Measurements from ENCODE around the gene S1PR1. TPM values are rescaled to one million over a fixed set of nuclear protein-coding genes. Genes with fewer than 3 reads are reported as not detected.

S1PR1 gene
- total RNA-seq, 1 donor from 2014 or later = 54.9 TPM

DNA sequence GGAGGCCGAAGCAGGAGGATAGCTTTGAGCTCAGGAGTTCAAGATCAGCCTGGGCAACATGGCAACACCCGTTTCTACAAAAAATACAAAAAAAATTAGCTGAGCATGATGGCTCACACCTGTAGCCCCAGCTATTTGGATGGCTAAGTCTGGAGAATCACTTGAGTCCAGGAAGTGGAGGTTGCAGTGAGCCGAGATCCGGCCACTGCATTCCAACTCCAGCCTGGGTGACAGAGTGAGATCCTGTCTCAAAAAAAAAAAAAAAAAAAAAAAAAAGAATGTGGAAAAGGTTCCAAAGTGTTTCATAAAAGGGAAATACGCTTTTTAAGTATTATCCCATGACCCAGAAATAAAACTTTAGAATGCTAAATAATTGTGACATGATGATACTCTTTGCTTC, 8.0 kb downstream of the S1PR1 start:
- Histone ChIP-seq H3K4me1 (peaks cover 47% of the 10 kb centered on the region), H3K27ac (replicated peaks) (peak overlapping the region; percentile 51), H3K27me3 (ENCODE audit: low read depth) (no peaks in the 10 kb centered on the region), H3K36me3 (peaks cover 2% of the 10 kb centered on the region), H3K9me3 (replicated peaks) (no peaks in the 10 kb centered on the region), H3K4me3 (no peak overlapping the region)
- intact Hi-C loops (cut with micrococcal nuclease) = no loop called here
- TF ChIP-seq CTCF (IDR thresholded peaks at IDR 0.05; ENCODE audit: borderline replicate concordance) = no peak
- DNase-seq = no peak

GRCh38 chr1:101245246-101245927, 8.6 kb downstream of the S1PR1 start:
- intact Hi-C loops (cut with micrococcal nuclease) = no loop called here
- Histone ChIP-seq H3K4me3 (no peak overlapping the region), H3K27ac (replicated peaks) (peak overlapping the region; percentile 30), H3K36me3 (peaks cover 2% of the 10 kb centered on the region), H3K9me3 (replicated peaks) (no peaks in the 10 kb centered on the region), H3K27me3 (ENCODE audit: low read depth) (no peaks in the 10 kb centered on the region), H3K4me1 (peaks cover 45% of the 10 kb centered on the region)
- DNase-seq = no peak
- no peak for TF ChIP-seq CTCF (IDR thresholded peaks at IDR 0.05; ENCODE audit: borderline replicate concordance)

DNA sequence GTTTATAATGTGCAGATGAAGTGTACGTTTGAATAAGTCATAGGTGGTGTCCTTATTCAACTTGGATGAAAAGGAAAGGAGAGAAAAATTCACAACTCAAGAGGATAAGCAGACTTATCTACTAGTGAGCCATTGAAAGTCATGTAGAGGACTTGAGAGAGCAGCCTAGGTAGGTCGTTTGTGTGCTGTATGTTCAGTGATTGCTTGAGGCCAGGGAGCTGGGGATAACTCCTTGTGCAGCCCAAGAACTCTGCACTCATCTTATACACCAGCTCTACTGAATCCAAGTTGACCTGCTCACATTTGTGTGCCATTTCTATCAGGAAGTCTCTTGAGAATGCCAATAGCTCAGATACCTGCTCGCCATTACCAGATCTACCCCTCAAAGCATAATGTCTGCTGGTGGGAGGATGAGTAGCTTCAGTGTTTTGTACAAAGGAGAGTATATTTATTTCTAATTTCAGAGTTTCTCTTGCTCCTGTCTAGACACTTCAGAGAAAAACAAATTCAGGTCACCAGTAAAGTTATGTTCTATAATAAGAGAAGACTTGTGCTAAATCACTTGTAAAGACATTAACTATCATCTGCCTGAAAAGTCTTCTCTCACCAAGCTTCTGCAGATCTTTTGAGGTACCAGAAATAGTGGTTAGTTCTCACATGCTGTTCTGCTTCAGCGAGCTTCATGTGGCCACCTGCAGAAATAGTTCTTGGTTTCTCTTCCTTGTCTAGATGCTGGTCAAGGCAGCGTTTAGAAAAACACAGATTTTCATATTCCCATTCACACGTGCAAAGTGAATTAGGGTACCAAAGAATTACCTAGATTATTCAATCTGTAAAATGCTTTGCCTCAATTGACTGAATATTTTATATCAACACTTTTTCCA, 10.8 kb downstream of the S1PR1 start:
- Histone ChIP-seq H3K9me3 (replicated peaks) (no peaks in the 10 kb centered on the region), H3K27me3 (ENCODE audit: low read depth) (no peaks in the 10 kb centered on the region), H3K4me1 (peaks cover 27% of the 10 kb centered on the region), H3K27ac (replicated peaks) (no peak overlapping the region), H3K4me3 (no peak overlapping the region), H3K36me3 (no peaks in the 10 kb centered on the region)
- intact Hi-C loops (cut with micrococcal nuclease) = no loop called here
- no peak for DNase-seq
- no peak for TF ChIP-seq CTCF (IDR thresholded peaks at IDR 0.05; ENCODE audit: borderline replicate concordance)

- no peaks in the 10 kb centered on the region for H3K36me3 ChIP-seq
- intact Hi-C loops (cut with micrococcal nuclease) = no loop called here
- no peak overlapping the region for H3K4me3 ChIP-seq
- H3K27ac ChIP-seq (replicated peaks) = no peak overlapping the region
- DNase-seq = no peak
- H3K9me3 ChIP-seq (replicated peaks) = no peaks in the 10 kb centered on the region
- no peaks in the 10 kb centered on the region for H3K27me3 ChIP-seq (ENCODE audit: low read depth)
- H3K4me1 ChIP-seq = peaks cover 14% of the 10 kb centered on the region
- no peak for TF ChIP-seq CTCF (IDR thresholded peaks at IDR 0.05; ENCODE audit: borderline replicate concordance)
Measured at GRCh38 chr1:101250222-101250621, 13.4 kb downstream of the S1PR1 start.

DNA sequence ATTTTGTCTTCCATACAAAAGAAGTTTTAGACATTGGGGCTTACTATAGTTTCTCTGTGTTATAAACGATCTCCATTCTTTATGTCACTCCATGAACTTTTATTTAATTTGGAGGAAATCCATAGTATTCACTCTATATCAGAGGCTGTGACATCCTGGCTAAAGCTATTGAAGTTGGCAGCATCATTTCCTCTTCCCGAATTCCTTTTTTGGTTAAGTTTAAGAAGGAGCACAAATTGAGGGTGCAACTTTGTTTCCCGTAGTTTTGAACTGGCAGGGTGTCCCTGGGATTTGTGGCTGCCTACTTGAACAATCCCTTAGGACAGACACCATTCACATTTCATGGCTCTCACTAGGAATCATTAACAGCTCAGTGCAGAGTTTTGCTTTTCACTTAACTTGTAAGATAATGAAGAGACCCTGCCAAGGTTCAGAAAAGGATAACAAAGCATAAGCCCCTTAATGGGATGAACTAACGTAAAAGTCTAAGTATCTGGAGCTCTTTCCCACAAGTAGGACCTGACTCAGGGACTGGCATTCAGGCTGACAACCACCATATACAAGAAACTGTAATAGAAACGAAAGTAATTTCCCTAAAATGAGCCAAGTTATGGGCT, 13.9 kb downstream of the S1PR1 start:
- intact Hi-C loops (cut with micrococcal nuclease) = no loop called here
- H3K4me1 ChIP-seq = peaks cover 8% of the 10 kb centered on the region
- H3K9me3 ChIP-seq (replicated peaks) = no peaks in the 10 kb centered on the region
- H3K36me3 ChIP-seq = no peaks in the 10 kb centered on the region
- TF ChIP-seq CTCF (IDR thresholded peaks at IDR 0.05; ENCODE audit: borderline replicate concordance) = no peak
- no peaks in the 10 kb centered on the region for H3K27me3 ChIP-seq (ENCODE audit: low read depth)
- H3K4me3 ChIP-seq = no peak overlapping the region
- H3K27ac ChIP-seq (replicated peaks) = no peak overlapping the region
- DNase-seq = no peak

Data from left ventricle myocardium inferior (tissue), 1 donor.